ENCODE measurements around the gene MYO18A.

Gene MYO18A

GRCh38 chr17:29061036-29061435 lies 119.2 kb downstream of the MYO18A start:
- no peak for TF ChIP-seq FOXP2 (optimal IDR thresholded peaks at IDR 0.05; ENCODE audit: borderline replicate concordance, extremely low read depth, extremely low read length, insufficient read depth)
- no peak for TF ChIP-seq POLR2AphosphoS5 (IDR thresholded peaks at IDR 0.05; ENCODE audit: low read depth, low read length)
- no peak for TF ChIP-seq TAF1 (IDR thresholded peaks at IDR 0.05; ENCODE audit: borderline replicate concordance, insufficient read depth, low read length)
- TF ChIP-seq SIN3A (IDR thresholded peaks at IDR 0.05; ENCODE audit: borderline replicate concordance, insufficient read depth, low read length), result no peak
- TF ChIP-seq REST (IDR thresholded peaks at IDR 0.05; ENCODE audit: insufficient read depth in 1 of 2, low read depth in 2 of 2, low read length in 2 of 2), result no peak

- TF ChIP-seq TAF1 (IDR thresholded peaks at IDR 0.05; ENCODE audit: borderline replicate concordance, insufficient read depth, low read length), result no peak
Observed at GRCh38 chr17:29060475-29060874, 119.7 kb downstream of the MYO18A start.

- TF ChIP-seq TAF1 (IDR thresholded peaks at IDR 0.05; ENCODE audit: borderline replicate concordance, insufficient read depth, low read length), result no peak
- no peak for TF ChIP-seq SIN3A (IDR thresholded peaks at IDR 0.05; ENCODE audit: borderline replicate concordance, insufficient read depth, low read length)
- no peak for TF ChIP-seq REST (IDR thresholded peaks at IDR 0.05; ENCODE audit: insufficient read depth in 1 of 2, low read depth in 2 of 2, low read length in 2 of 2)
- no peak for TF ChIP-seq FOXP2 (optimal IDR thresholded peaks at IDR 0.05; ENCODE audit: borderline replicate concordance, extremely low read depth, extremely low read length, insufficient read depth)
- no peak for TF ChIP-seq POLR2AphosphoS5 (IDR thresholded peaks at IDR 0.05; ENCODE audit: low read depth, low read length)
Observed at GRCh38 chr17:29059281-29059680, 120.9 kb downstream of the MYO18A start.

- TF ChIP-seq POLR2AphosphoS5 (IDR thresholded peaks at IDR 0.05; ENCODE audit: low read depth, low read length), result no peak
- TF ChIP-seq TAF1 (IDR thresholded peaks at IDR 0.05; ENCODE audit: borderline replicate concordance, insufficient read depth, low read length), result no peak
- no peak for TF ChIP-seq SIN3A (IDR thresholded peaks at IDR 0.05; ENCODE audit: borderline replicate concordance, insufficient read depth, low read length)
- no peak for TF ChIP-seq REST (IDR thresholded peaks at IDR 0.05; ENCODE audit: insufficient read depth in 1 of 2, low read depth in 2 of 2, low read length in 2 of 2)
- no peak for TF ChIP-seq FOXP2 (optimal IDR thresholded peaks at IDR 0.05; ENCODE audit: borderline replicate concordance, extremely low read depth, extremely low read length, insufficient read depth)
Observed at GRCh38 chr17:29058391-29058790, 121.8 kb downstream of the MYO18A start.

- no peak for TF ChIP-seq REST (IDR thresholded peaks at IDR 0.05; ENCODE audit: insufficient read depth in 1 of 2, low read depth in 2 of 2, low read length in 2 of 2)
- no peak for TF ChIP-seq FOXP2 (optimal IDR thresholded peaks at IDR 0.05; ENCODE audit: borderline replicate concordance, extremely low read depth, extremely low read length, insufficient read depth)
- TF ChIP-seq TAF1 (IDR thresholded peaks at IDR 0.05; ENCODE audit: borderline replicate concordance, insufficient read depth, low read length), result no peak
- TF ChIP-seq SIN3A (IDR thresholded peaks at IDR 0.05; ENCODE audit: borderline replicate concordance, insufficient read depth, low read length), result no peak
Observed at GRCh38 chr17:29057361-29057760, 122.8 kb downstream of the MYO18A start.
